GM18909 (cell line): ENCODE data around the gene CEACAM16.
"Not testable (repeated sequence)": the region's sequence is repeated elsewhere in the genome, so short reads cannot be mapped to it uniquely, and the experiment has no call there.

Experiments used
- ATAC-seq: cut with Tn5 transposase; IDR thresholded peaks from one replicate; pipeline ENCODE4 v1.9.1; 2021; ENCODE audit warnings: mild to moderate bottlenecking; ENCODE audit not compliant: unreplicated experiment, poor library complexity

Gene CEACAM16

DNA sequence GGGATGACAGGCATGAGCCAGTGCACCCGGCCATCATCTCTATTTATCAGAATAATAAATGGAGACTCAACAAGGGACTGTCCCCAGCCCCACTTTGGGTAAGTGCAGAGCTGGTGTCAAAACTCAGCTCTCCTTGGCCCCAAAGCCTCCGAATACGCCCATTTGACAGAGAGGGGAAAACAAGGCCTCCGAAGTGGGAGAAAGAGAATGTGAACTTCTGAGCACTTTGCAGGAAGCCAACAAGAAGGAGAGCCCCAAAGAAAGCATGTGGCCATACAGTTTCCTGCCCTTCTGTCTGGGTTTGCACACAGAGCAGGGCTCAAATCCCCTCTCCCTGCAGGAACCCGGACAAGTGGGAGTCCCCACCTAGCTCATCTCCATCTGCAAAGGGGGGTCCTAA is 1.6 kb downstream of the CEACAM16 start:
- no peak for ATAC-seq

DNA sequence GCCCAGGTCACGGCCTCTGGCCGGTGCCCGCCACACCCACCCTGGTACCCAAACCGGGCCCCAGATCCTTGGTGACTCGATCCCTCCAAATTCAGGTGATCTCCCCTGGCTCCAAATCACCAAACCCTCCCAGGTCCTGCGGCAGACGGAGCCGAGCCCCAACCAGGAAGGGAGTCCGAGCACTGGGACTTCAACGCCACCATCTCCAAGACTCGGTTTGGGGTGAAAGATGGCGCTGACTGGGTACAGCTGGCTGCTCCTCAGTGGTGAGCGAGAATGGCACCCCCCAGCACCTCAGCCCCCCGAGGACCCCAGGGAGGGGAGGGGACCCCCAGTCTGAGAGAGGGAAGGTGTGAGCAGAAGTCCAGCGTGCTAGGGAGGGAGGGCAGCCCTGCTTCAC is 2.3 kb downstream of the CEACAM16 start:
- ATAC-seq = no peak

DNA sequence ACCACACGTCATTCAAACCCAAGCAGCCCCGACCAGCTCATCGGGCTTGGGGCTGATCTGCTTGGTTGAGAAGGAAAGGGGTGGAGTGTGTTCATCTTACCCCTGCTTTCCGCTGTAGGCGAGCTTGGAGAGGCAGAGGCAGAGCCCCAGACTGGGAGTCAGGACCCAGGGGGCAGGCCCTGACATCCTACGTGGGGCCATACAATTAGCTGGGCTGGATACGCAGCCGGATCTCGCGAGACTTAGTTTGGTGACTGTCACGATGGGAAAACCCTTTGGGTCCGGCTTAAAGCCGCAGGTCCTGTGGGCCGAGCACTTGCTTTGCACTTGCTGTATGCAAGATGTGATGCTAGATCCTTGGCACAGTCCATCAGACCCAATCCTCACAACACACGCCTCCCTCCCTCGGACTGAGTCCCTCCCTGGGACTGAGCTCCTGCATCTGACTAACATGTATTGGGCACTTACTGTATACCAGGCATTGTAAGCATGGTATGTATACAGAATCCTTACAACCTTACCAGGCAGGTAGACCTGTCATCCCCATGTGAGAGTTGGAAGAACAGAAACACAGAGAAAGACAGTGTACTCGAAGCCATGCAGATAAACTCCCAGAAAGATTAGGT is 3.7 kb downstream of the CEACAM16 start:
- no peak for ATAC-seq

DNA sequence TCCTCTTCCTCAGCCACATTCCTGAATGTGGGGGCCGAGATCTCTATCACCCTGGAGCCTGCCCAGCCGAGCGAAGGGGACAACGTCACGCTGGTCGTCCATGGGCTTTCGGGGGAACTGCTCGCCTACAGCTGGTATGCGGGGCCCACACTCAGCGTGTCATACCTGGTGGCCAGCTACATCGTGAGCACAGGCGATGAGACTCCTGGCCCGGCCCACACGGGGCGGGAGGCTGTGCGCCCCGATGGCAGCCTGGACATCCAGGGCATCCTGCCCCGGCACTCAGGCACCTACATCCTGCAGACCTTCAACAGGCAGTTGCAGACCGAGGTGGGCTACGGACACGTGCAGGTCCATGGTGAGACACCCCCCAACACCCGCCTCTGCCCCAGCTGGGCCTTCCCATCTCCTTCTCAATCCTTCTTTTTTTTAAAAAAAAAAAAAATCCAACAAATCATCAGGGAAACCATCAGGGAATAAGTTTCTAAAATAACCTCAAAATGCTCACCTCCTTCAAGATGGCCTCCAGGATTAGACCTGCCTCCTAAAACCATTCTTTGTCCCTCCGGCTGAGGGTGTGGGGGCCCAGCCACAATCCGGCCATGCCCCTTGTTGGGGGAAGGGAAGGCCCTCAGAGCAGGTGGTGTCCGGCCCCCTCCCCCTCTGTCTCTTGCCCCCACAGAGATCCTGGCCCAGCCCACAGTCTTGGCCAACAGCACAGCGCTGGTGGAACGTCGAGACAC is 4.6 kb downstream of the CEACAM16 start:
- ATAC-seq = no peak

DNA sequence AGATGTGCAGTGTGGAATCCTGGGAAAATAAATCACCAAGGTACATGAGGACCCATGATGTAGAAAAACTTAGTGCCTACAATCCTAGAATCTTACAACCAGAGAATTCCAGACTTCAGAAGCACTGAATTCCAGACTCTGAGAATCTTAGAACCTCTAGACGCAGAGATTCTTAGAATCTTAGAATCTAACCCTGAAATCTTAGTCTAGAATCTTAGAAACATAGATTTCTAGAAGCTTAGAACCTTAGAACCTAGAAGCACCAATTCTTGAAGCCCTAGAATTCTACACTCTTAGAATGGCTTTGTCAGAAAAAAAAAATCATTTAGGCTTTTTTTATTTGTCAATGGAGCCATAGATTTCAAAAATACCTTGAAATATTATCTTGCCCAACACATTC is 6.0 kb downstream of the CEACAM16 start:
- no peak for ATAC-seq

DNA sequence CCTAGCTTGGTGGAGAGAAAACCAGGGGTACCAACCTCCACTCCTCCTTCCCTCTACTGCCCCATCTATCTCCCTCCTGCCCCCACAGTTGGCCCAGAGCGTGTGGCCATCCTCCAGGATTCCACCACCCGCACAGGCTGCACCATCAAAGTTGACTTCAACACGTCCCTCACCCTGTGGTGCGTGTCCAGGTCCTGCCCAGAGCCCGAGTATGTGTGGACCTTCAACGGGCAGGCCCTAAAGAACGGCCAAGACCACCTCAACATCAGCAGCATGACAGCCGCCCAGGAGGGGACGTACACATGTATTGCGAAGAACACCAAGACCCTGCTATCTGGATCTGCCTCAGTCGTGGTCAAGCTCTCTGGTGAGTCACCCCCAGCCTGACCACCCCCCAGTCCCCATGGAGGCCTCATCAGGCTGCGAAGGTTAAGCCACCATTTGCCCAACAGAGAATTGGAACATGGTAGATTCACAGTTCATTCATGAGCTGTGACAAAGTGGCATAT is 6.6 kb downstream of the CEACAM16 start:
- ATAC-seq = no peak

DNA sequence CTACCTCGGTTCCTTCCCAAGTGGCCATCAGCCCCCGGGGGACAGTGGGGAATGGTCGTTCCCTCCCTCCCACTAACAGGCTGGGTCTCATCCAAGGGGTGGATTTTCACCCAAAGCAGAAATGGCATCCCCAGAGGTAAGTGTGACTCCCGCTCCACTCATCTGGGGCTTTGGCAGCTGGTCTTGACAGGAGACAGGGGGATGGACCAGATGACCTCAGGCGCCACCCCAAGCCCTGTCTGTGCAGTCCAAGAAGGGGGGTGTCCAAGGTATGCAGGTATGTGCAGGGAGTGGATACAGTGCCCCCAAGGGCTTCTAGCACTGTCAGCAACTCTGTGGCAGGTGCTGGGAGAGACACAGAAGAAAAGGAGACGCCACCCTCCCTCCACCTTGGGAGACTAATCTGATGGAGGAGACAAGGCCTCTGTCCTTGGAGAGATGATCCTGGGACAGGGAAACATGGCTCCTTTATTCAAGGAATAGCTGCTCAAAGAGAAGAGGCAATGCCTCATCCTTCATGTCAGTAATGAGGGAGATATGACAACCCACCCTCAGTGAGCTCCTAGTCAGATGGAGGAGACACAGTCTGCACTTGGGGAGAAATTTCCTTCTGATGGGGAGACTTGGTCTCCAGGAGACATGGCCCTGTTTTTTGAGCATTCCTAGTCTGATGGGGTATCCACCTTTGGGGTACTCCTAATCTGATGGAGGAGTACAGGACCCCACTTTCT is 7.7 kb downstream of the CEACAM16 start:
- ATAC-seq = no peak

DNA sequence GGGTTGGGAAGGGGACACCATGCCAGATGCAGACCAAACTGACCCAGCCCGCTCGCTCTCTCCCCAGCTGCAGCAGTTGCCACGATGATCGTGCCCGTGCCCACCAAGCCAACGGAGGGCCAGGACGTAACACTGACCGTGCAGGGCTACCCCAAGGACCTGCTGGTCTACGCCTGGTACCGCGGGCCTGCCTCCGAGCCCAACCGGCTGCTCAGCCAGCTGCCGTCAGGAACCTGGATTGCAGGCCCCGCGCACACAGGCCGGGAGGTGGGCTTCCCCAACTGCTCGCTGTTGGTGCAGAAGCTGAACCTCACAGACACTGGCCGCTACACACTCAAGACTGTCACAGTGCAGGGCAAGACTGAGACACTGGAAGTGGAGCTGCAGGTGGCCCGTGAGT is 8.8 kb downstream of the CEACAM16 start:
- no peak for ATAC-seq

DNA sequence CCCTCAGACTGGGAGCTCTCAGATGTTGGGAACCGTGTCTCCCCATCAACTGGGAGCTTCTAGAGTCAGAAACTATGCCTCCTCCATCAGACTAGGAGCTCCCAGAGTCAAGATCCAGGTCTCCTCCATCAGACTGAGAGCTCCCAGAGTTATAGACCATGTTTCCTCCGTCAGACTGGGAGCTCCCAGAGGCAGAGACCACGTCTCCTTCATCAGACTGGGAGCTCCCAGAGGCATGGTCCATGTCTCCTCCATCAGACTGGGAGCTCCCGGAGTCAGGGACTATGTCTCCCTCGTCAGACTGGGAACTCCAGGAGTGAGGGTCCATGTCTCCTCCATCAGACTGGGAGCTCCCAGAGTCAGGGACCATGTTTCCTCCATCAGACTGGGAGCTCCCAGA is 10.0 kb downstream of the CEACAM16 start:
- no peak for ATAC-seq

DNA sequence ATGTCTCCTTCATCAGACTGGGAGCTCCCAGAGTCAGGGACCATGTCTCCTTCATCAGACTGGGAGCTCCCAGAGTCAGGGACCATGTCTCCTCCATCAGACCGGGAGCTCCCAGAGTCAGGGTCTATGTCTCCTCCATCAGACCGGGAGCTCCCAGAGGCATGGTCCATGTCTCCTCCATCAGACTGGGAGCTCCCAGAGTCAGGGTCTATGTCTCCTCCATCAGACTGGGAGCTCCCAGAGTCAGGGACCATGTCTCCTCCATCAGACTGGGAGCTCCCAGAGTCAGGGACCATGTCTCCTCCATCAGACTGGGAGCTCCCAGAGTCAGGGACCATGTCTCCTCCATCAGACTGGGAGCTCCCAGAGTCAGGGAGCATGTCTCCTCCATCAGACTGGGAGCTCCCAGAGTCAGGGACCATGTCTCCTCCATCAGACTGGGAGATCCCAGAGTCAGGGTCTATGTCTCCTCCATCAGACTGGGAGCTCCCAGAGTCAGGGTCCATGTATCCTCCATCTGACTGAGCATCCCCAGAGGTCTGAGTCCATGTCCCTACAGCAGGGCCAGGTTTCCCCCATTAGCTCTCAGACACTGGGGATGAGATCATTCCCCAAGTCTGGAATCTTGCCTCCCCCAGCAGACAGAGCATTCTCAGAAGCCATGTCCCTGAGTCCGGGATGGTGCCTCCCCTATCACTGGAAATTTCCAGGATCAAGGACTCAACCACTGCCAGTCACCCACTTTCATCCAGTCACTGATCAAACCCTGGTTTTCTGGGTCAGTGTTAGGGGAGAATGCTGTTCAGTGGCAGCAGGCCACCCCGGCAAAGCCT is 10.7 kb downstream of the CEACAM16 start:
- not testable (repeated sequence) for ATAC-seq

DNA sequence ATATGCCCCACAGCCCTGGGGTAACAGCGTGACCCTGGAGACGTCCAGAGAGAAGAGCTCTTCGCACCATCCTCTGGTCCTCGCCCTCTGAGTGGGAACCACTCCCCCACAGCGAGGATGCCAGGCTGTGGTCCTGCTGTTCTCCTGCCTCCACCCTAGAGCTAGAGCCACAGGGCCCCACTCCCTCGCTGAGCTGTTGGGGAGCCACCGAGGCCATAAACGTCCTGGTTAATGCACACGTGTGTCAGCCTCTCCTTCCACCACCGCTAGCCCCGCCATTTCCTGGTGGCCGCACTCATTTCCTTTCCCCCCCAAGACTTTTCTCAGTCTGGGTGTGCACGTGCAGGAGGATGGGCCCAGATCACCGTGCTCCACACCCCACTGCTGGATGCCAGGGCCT is 11.5 kb downstream of the CEACAM16 start:
- no peak for ATAC-seq

DNA sequence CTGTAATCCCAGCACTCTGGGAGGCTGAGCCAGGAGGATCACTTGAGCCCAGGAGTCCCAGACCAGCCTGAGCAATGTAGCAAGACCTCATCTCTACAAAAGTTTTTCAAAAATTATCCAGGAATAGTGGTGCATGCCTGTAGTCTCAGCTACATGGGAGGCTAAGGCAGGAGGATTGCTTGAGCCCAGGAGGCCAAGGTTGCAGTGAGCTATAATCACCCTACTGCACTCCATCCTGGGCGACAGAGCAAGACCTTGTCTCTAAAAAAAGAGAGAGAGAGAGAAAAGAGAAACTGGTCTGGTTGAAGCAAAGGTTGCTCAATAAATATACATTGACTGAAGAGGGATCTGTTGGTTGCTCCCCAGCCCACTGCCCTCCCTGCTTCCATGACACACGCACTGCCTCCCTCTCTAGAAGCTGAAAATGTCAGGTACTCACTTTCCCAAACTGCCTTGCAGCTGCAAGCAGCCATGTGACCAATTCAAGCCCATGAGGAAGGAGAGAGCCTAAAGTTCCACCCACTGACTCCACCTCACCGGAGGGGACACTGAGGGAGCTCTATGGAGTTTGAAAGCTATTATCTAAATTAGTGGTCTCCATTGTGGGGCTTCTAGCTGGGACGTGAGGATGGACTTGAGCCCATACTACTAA is 14.0 kb downstream of the CEACAM16 start:
- no peak for ATAC-seq

DNA sequence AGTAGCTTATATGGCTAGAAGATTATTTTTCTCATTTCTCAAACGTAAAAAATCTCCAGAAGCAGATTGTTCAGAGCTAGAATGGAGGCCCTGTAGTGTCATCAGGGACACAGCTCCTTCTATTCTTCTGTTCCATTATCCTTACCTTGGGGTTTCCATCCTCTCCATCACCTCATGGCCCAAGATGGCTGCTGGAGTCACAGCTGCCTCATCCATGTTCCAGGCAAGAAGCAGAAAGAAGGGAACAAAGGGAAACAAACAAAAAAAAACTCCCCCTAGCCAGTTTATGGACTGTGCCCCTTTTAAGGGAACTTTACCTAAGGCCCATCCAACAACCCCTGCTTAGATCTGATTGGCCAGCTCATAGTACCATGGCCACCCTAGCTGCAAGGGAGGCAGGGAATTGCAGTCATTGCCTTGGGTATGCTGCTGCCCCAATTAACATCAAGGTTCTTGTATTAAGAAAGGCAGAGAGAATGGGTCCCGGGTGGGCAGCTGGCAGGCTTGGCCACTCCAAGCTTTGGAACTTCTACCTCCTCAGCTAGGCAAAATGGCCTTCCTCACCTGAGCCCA is 15.7 kb downstream of the CEACAM16 start:
- no peak for ATAC-seq

DNA sequence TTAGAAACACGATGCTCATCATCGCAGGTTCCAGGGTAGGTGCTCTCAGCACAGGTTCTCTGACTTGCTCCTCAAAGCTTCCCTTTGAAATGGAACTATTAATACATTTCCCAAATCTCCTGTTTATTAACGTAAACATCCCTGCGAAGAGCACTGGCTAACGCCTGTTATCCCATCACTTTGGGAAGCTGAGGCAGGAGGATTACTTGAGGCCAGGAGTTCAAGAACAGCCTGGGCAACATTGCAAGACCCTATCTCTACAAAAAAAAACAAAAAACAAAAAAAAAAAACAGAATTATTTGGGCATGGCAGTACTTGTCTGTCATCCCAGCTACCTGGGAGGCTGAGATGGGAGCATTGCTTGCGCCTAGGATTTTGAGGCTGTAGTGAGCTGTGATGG is 18.7 kb downstream of the CEACAM16 start:
- ATAC-seq = no peak

DNA sequence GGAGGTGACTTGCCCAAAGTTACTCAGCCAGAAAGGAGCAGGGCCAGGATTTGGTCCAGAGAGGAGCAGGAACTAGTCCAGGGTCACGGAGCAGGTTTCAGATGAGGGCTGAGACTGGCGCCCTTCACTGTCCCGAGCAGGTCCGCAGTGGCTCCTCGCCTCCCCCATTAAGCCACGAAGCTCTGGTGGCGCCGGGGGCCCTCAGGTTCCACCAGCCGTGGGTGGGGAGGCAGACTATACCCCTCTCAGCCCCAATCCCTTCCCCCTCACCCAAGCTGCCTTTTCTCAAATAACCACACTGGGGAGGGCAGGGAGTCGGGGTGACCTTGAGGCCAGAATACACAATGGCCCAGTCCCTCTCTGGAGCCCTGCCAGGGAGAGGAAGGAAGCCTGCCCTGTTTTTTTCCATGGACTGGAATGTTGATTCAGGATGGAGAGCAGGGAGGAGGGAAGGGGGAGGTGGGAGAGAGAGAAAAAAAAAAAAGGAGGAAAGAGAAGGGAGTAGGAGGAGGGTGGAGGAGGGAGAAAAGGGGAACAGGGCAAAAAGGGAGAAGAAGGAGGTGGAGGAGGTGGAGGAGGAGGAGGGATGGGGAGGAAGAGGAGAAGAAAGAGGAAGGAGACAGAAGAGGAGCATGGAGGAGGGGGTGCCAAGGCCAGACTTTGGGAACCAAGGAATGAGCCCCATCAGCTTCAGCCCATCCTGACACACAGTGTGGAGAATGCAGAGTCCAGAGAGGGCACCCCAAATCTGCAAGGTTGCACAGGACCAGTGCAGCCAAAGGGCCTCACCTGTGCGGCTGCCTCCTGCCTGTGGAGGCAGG is 19.7 kb downstream of the CEACAM16 start:
- no peak for ATAC-seq

DNA sequence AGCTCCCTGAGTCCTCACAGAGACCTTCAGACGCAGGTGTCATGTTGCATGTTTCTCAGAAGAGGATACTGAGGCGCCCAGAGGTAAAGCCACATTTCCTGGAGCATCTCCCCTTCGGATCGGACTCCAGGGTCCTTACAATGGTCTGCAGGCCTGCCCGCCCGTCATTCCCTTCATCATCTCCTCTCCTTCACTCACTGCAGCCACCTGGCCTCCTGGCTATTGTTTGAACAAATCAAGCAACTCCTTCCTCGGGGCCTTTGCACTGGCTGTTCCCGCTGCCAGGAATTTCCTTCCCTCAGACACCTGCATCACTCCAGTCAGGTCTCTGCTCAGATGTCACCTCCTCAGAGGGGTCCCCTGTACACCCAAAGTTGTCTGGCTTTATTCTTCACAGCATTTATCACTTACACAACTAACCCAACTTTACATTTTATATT is 20.3 kb downstream of the CEACAM16 start:
- ATAC-seq = no peak

DNA sequence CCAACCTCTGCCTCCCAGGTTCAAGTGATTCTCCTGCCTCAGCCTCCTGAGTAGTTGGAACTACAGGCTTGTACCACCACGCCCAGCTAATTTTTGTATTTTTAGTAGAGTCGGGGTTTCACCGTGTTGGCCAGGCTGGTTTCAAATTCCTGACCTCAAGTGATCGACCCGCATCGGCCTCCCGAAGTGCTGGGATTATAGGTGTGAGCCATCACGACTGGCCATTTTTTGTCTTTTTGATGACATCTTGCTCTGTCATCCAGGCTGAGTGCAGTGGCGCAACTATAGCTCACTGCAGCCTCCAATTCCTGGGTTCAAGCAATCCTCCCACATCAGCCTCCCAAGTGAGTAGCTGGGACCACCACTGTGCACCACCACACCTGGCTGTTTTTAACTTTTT is 21.4 kb downstream of the CEACAM16 start:
- not testable (repeated sequence) for ATAC-seq

DNA sequence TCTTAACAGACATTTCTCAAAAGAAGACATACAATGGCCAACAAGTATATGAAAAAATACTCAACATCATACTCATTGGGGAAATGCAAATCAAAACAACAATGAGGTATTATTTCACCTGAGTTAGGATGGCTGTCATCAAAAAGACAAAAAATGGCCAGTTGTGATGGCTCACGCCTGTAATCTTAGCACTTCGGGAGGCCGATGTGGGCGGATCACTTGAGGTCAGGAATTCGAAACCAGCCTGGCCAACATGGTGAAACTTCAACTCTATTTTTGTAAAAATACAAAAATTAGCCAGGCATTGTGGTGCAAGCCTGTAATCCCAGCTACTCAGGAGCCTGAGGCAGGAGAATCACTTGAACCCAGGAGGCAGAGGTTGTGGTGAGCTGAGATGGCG is 22.0 kb downstream of the CEACAM16 start:
- no peak for ATAC-seq

DNA sequence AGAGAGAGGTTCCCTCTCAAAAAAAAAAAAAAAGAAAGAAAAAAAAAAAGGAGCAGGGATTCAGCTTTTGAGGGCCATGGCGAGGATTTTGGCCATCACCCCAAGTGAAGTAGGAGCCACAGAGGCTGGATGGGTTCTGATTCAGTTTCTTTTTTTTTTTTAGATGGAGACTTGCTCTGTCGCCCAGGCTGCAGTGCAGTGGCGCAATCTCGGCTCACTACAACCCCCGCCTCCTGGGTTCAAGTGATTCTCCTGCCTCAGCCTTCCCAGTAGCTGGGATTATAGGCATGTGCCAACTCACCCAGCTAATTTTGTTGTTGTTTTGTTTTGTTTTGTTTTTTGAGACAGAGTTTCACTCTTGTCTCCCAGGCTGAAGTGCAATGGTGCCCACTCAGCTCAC is 22.4 kb downstream of the CEACAM16 start:
- ATAC-seq = not testable (repeated sequence)
